Neuron (in vitro differentiated cells): ENCODE data around the gene DDX11.
A peak's percentile ranks its signal among the peaks of the same experiment; 100 is the strongest.
"Not testable (repeated sequence)": the region's sequence is repeated elsewhere in the genome, so short reads cannot be mapped to it uniquely, and the experiment has no call there.

Experiments used
- H2AFZ ChIP-seq: one replicate; pipeline ENCODE4 v1.6.1; 2013; ENCODE audit warnings: low read depth, mild to moderate bottlenecking, inconsistent platforms, low read length, moderate library complexity
- H3K27me3 ChIP-seq: one replicate; pipeline ENCODE4 v1.6.1; 2013; ENCODE audit warnings: low read length; ENCODE audit not compliant: insufficient read depth
- H3K36me3 ChIP-seq: one replicate; pipeline ENCODE4 v1.6.1; 2013; ENCODE audit warnings: low read length; ENCODE audit not compliant: insufficient read depth
- H3K4me1 ChIP-seq: one replicate; pipeline ENCODE4 v1.6.1; 2013; ENCODE audit warnings: low read length; ENCODE audit not compliant: insufficient read depth
- H3K4me3 ChIP-seq: 2 replicates; pipeline ENCODE4 v1.5.1; 2013; ENCODE audit warnings: mild to moderate bottlenecking, low read length, moderate library complexity
- H3K9me3 ChIP-seq: one replicate; pipeline ENCODE4 v1.6.1; 2013; ENCODE audit warnings: low read length

The DDX11 gene

DNA sequence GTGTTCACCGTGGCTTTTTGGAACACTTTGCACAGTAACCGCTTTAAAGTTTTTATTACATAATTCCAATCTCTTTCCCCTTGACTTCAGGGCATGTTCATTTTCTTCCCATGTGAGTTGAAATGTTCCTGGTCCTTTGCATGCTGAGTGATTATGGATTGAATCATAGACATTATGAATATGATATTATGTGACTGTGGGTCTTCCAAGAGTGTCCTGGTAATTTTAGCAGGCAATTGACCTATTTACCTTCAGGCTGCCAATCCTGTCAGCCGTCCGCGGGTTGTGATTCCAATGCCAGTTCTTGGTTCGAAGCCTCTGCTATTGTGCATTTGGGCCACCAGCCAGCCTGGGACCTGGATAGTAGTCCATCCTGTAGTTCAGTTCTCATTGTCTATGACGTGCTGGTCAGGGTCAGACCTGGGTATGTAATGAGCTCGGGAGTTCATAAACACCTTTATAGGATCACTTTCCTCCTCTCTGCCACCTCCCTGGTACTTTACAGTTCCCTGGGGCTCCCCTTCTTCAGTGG lies 32.6 kb upstream of the DDX11 start:
- no peaks in the 10 kb centered on the region for H3K9me3 ChIP-seq
- H2AFZ ChIP-seq, result no peak overlapping the region
- H3K27me3 ChIP-seq, result no peaks in the 10 kb centered on the region
- no peak overlapping the region for H3K4me3 ChIP-seq
- no peaks in the 10 kb centered on the region for H3K36me3 ChIP-seq
- H3K4me1 ChIP-seq, result no peaks in the 10 kb centered on the region

DNA sequence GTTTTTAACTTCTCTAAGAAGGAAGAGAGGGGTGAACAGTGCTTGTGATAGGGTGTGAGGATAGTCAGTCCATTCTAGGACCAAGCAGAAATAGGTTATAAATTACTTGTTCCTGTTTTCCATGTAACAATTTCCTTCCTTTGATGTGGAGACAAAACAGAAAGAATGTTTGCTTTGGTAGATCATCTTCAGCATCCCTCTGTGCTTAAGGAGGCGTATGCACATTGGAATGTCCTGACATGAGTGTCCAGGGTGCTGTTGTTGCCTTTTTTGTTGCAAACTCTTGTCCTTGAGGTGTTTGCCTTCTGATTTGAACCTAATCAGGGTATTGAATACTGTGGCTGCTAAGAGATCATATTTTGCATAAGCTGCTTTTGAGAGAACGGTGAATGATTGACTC lies 23.5 kb upstream of the DDX11 start:
- not testable (repeated sequence) for H3K36me3 ChIP-seq, H3K9me3 ChIP-seq

DNA sequence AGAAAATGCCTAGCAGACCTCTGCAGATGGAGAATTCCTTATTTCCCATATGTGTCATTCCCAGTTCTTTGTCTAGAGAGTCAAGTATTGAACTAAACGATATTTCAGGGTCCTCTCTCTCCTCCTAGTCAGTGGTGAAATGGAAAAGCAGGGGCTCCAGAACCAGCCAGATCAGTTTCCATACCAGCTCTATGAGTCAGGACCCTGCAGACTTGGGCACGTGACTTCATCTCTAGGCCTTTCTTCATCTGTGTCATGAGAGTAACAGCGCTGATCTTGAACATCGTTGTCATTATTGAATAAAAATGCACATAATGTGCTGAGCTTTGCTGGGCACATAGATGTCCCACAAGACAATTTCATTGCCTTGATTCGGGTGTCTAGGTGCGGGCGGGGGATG lies 23.1 kb upstream of the DDX11 start:
- not testable (repeated sequence) for H3K4me3 ChIP-seq, H3K27me3 ChIP-seq, H3K9me3 ChIP-seq, H3K4me1 ChIP-seq, H3K36me3 ChIP-seq, H2AFZ ChIP-seq

More for the DNA sequence above, 23.5 kb upstream of the DDX11 start:
- H3K4me3 ChIP-seq, H2AFZ ChIP-seq, H3K27me3 ChIP-seq, H3K4me1 ChIP-seq: not testable (repeated sequence)

DNA sequence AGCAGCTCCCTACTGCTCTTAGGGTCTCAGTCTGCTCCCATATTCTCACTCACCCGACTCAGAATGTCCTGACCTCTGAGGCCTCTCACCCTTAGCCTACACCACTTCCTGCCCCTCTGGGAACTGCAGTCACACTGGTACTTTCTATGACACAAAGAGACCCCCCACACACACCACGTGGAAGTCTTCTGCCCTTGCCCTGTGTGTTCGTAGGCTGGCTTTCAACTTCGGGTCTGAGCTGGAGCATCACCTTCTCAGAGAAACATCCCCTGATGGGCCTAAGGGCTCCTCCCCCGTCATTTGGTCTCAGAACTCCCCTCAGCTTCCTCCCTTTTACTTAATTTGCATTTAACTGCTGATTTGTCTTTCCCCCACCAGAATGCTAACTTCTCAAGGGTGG lies 22.0 kb upstream of the DDX11 start:
- H3K9me3 ChIP-seq, H3K4me3 ChIP-seq, H3K4me1 ChIP-seq, H3K27me3 ChIP-seq, H3K36me3 ChIP-seq, H2AFZ ChIP-seq: not testable (repeated sequence)

DNA sequence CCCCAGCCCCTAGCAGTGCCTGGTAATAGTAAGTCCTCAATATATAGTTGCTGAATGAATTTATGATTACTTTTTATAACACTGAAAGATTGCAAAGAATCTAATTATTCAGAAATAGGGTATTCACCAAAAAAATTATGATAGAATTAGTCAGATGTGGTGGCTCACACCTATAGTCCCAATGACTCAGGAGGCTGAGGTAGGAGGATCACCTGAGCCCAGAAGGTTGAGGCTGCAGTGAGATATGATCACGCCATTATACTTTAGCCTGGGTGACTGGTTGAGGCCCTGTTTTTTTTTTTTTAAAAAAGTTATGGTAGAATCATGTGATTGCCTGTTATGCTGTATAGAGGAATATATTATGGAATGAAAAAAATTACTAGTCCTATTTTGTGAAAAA lies 21.5 kb upstream of the DDX11 start:
- H3K4me3 ChIP-seq, H3K4me1 ChIP-seq, H3K36me3 ChIP-seq, H3K27me3 ChIP-seq, H3K9me3 ChIP-seq, H2AFZ ChIP-seq: not testable (repeated sequence)

DNA sequence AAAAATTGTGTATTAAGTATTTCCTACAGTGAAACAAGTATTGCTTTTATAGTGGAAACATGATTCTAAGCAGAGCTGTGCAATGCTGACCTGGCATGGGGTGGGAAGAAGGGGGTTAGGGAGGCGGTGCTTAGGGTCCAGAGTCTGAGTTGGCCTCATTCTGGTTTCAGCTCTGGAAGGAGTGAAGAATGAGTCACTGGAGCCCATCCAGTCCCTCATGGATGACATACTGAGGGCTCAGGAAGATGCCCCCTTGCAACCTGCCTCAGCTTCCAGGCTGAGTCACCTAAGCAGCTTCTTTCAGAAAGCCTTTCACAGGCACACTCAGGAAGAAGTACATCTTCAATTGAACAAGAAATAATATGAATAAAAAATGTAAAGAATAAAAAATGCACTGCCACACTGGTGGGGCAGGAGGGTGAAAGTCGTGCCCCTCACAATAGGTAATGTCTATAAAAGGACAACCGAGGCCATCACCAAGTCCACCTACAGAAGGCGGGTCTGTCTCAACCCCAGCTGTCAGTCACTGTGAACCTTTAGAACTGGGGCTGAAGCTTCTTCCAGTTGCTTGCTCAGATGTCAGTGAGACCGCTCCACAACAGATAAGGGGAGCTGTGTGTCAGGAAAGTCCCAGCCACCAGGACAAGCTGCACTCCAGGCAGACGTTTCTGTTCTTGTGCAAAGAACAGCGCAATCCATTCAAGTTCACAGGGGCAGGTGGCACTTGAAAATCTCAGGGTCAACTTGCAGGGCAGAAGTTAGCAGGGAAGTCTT lies 20.8 kb upstream of the DDX11 start:
- not testable (repeated sequence) for H2AFZ ChIP-seq, H3K27me3 ChIP-seq, H3K4me3 ChIP-seq, H3K36me3 ChIP-seq, H3K4me1 ChIP-seq, H3K9me3 ChIP-seq

DNA sequence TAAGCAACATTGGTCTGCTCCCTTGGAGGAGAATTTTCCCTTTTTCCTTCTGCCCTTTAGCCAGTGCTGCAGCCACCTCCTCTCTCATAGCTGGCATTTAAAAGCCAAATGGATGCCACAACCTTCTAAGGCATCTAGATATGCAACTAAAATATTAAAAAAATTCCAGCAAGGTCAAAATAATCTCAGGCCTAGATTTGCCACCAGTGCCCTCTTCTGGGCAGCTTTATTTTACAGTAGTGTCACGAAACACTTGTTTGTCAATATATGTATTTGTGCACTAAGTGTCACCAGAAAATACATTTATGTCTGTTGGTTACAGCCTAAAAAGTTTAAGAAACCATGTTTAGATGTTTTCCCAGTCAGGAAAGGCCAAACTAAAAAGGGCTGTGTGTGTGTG lies 19.7 kb upstream of the DDX11 start:
- H3K4me3 ChIP-seq, H3K9me3 ChIP-seq, H2AFZ ChIP-seq, H3K27me3 ChIP-seq, H3K4me1 ChIP-seq, H3K36me3 ChIP-seq: not testable (repeated sequence)

DNA sequence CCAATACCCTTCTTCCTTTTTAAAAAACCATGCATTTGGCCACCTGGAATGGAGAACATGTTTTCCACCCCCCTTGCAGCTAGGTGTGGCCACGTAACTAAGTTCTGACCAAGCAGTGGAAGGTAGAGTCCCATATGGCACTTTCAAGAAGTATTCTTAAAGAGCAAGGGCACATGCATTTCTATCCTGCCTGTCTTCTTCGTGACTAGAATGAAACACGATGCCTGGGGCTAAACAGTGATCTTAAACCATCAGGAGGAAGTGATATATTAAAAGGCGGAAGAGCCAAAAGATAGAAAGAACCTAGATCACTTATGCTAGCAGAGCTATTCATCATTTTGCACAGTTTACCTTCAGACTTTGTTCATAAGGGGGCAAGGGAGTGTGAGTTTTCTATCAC lies 16.0 kb upstream of the DDX11 start:
- Histone ChIP-seq H3K4me3 (no peak overlapping the region), H3K4me1 (peaks cover 3% of the 10 kb centered on the region), H2AFZ (no peak overlapping the region), H3K36me3 (no peaks in the 10 kb centered on the region), H3K27me3 (no peaks in the 10 kb centered on the region), H3K9me3 (no peaks in the 10 kb centered on the region)

DNA sequence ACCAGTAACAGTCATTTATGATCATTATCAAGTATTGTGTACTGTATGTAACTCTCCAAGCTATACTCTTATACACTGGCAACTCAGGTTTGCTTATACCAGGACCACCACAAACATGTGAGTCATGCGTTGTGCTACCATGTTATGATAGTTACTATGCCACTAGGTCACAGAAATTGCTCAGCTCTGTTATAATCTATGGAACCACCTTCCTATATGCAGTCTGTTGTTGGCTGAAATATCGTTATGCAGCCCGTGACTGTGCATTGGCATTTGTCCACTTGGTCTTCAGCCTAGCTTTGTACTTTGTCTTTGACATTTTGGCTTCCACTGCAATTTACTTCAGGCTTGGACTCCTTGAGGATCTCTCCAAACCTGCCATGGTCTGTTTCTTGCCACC lies 7.5 kb upstream of the DDX11 start:
- not testable (repeated sequence) for H3K9me3 ChIP-seq, H3K27me3 ChIP-seq, H3K4me3 ChIP-seq, H3K4me1 ChIP-seq, H3K36me3 ChIP-seq, H2AFZ ChIP-seq

DNA sequence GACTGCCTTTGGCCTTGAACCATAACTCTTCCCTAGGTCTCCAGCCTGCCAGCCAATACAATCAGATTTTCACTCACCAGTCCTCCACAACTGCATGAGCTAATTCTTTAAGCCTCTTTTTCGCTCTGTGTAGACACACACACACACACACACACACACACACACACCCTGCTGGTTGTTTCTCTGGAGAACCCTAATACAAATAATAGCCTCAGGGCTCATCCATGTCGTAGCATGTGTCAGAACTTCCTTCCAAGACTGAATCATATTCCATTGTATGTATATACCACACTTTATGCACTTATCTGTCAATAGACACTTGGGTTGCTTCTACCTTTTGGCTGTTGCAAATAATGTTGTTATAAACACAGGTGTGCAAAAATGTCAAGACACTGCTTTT lies 6.0 kb upstream of the DDX11 start:
- not testable (repeated sequence) for H3K27me3 ChIP-seq, H3K9me3 ChIP-seq, H3K4me3 ChIP-seq, H2AFZ ChIP-seq, H3K4me1 ChIP-seq, H3K36me3 ChIP-seq

DNA sequence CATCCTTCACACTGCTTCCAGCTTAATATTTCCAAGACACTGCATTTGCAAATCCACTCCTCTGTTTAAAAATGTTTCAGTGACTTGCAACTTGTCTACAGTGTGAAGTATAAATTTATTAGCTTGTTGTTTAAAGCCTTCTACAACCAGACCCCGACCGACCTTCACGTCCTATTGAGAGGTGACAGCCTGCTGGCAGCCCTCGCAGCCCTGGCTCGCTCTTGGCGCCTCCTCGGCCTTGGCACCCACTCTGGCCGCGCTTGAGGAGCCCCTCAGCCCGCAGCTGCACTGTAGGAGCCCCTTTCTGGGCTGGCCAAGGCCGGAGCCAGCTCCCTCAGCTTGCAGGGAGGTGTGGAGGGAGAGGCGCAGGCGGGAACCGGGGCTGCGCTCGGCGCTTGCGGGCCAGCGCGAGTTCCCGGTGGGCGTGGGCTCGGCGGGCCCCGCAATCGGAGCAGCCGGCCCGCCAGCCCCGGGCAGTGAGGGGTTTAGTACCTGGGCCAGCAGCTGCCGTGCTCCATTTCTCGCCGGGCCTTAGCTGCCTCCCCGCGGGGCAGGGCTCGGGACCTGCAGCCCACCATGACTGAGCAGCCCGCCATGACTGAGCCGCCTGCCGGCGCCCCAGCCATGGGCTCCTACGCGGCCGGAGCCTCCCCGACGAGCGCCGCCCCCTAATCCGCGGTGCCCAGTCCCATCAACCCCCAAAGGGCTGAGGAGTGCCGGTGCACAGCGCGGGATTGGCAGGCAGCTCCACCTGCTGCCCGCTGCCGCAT lies 2.5 kb upstream of the DDX11 start:
- H3K4me1 ChIP-seq, result peaks cover 12% of the 10 kb centered on the region
- H3K27me3 ChIP-seq, H2AFZ ChIP-seq, H3K4me3 ChIP-seq, H3K9me3 ChIP-seq, H3K36me3 ChIP-seq: not testable (repeated sequence)

DNA sequence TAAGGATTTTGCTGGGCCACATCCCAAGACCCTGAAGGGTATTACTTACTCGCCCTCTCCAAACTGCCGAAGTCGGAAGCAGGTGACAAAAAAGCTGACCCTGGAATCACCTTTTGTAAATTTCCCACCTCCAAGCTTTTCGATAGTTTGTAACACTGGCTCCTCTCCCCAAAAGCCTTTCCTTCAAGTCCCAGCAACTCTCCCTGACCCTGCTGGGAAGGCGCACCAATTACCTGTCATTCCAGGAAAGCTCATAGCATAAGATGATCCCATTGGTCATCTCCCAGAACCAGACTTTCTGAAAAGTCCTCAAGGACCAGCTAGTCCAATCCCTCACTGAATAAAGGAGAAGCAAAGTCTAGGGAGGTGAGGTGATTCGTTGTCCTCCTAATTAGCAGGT lies 698 bp upstream of the DDX11 start:
- Histone ChIP-seq H3K4me3 (peak overlapping the region; percentile 93), H3K4me1 (peaks cover 12% of the 10 kb centered on the region)
- not testable (repeated sequence) for H3K27me3 ChIP-seq

DNA sequence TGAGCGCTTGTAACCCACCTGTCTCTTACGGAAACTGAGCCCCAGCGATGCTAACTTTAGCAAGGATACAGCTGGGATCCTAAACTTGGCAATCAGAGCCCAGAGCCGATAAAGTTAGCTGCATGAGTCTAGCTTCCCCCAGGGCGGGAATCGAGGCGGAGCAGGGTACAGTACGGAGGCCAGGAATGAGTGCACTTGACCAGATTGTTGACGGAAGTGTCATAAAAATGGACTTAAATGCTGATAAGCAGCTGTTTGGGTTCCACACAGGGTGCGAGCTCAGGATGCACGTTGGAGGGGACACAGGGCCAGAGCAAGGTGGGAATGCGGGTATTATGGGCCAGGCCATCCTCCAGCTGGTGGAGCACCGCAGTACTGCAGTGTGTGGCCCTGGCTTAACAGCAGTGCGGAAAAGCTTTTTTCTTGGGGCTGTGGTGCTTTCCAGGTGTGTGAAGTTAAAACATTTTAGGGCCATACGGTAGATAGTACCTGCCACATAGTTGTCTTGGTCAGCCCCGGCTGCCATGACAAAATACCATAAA lies 744 bp downstream of the DDX11 start:
- not testable (repeated sequence) for H3K27me3 ChIP-seq, H3K9me3 ChIP-seq, H3K36me3 ChIP-seq
- Histone ChIP-seq H2AFZ (peak overlapping the region; percentile 94), H3K4me1 (peaks cover 12% of the 10 kb centered on the region), H3K4me3 (peak overlapping the region; percentile 93)

More for the DNA sequence above, 698 bp upstream of the DDX11 start:
- not testable (repeated sequence) for H3K9me3 ChIP-seq, H3K36me3 ChIP-seq
- H2AFZ ChIP-seq, result peak overlapping the region; percentile 94
